Type B pancreatic cell (in vitro differentiated cells): ENCODE measurements around the gene BCKDHB. TPM values are rescaled to one million over a fixed set of nuclear protein-coding genes. Genes with fewer than 3 reads are reported as not detected.

Experiments
- DNase-seq: peaks from one replicate; pipeline ENCODE4 v3.0.0; 2021; ENCODE audit warnings: mixed read lengths; ENCODE audit not compliant: unreplicated experiment; ENCODE audit errors: extremely low spot score
- H3K27ac Mint-ChIP-seq: 2 replicates; pipeline ENCODE4 v1.8.0; 2021; ENCODE audit warnings: mild to moderate bottlenecking, mixed read lengths
- H3K27me3 Mint-ChIP-seq: 2 replicates; pipeline ENCODE4 v1.8.0; 2021; ENCODE audit warnings: mixed read lengths
- H3K36me3 Mint-ChIP-seq: 2 replicates; pipeline ENCODE4 v1.8.0; 2021; ENCODE audit warnings: mixed read lengths
- H3K4me1 Mint-ChIP-seq: one replicate; pipeline ENCODE4 v1.8.0; 2021; ENCODE audit warnings: mixed read lengths; ENCODE audit not compliant: unreplicated experiment
- H3K4me3 Mint-ChIP-seq: 2 replicates; pipeline ENCODE4 v1.8.0; 2021; ENCODE audit warnings: mild to moderate bottlenecking, mixed read lengths
- H3K9me3 Mint-ChIP-seq: 2 replicates; pipeline ENCODE4 v1.8.0; 2021; ENCODE audit warnings: mixed read lengths
- CTCF ChIP-seq: fragments of 200-600 bp; sonication (generic); conservative IDR thresholded peaks from 2 replicates; pipeline ENCODE4 v1.5.0; 2021; ENCODE audit warnings: antibody characterized with exemption, mild to moderate bottlenecking
- total RNA-seq: library from RNA; stranded (reverse); gene quantifications from 2 replicates; pipeline ENCODE4 v1.2.1, GENCODE V29; 2021; ENCODE audit warnings: low replicate concordance

BCKDHB gene
- total RNA-seq, 1 donor from 2014 or later = 33.2 TPM

GRCh38 chr6:80347101-80347500, 240.6 kb downstream of the BCKDHB start:
- H3K27ac Mint-ChIP-seq = no peak overlapping the region
- no peaks in the 10 kb centered on the region for H3K9me3 Mint-ChIP-seq
- H3K27me3 Mint-ChIP-seq = no peaks in the 10 kb centered on the region
- no peak for DNase-seq
- no peak for TF ChIP-seq CTCF
- H3K4me3 Mint-ChIP-seq = no peak overlapping the region
- H3K36me3 Mint-ChIP-seq = peaks cover 3% of the 10 kb centered on the region
- H3K4me1 Mint-ChIP-seq = no peaks in the 10 kb centered on the region

- Mint-ChIP-seq H3K27ac (no peak overlapping the region), H3K4me3 (no peak overlapping the region), H3K27me3 (no peaks in the 10 kb centered on the region), H3K9me3 (no peaks in the 10 kb centered on the region), H3K4me1 (no peaks in the 10 kb centered on the region), H3K36me3 (peaks cover 3% of the 10 kb centered on the region)
- no peak for TF ChIP-seq CTCF
- DNase-seq = no peak
These were observed 241.8 kb downstream of the BCKDHB start for GRCh38 chr6:80348263-80348662.

- Mint-ChIP-seq H3K36me3 (peaks cover 12% of the 10 kb centered on the region), H3K9me3 (no peaks in the 10 kb centered on the region), H3K4me3 (no peak overlapping the region), H3K27me3 (no peaks in the 10 kb centered on the region), H3K4me1 (no peaks in the 10 kb centered on the region), H3K27ac (no peak overlapping the region)
- TF ChIP-seq CTCF = no peak
- DNase-seq = no peak
These were observed 249.5 kb downstream of the BCKDHB start for GRCh38 chr6:80356000-80356399.

GRCh38 chr6:80356545-80356944, 250.1 kb downstream of the BCKDHB start:
- Mint-ChIP-seq H3K4me3 (no peak overlapping the region), H3K4me1 (no peaks in the 10 kb centered on the region), H3K9me3 (no peaks in the 10 kb centered on the region), H3K27ac (no peak overlapping the region), H3K36me3 (peaks cover 15% of the 10 kb centered on the region), H3K27me3 (no peaks in the 10 kb centered on the region)
- no peak for TF ChIP-seq CTCF
- no peak for DNase-seq

GRCh38 chr6:80357081-80357480, 250.6 kb downstream of the BCKDHB start:
- Mint-ChIP-seq H3K4me3 (no peak overlapping the region), H3K27me3 (no peaks in the 10 kb centered on the region), H3K27ac (no peak overlapping the region), H3K4me1 (no peaks in the 10 kb centered on the region), H3K36me3 (peaks cover 17% of the 10 kb centered on the region), H3K9me3 (no peaks in the 10 kb centered on the region)
- no peak for TF ChIP-seq CTCF
- no peak for DNase-seq

- Mint-ChIP-seq H3K4me3 (no peak overlapping the region), H3K27me3 (no peaks in the 10 kb centered on the region), H3K4me1 (no peaks in the 10 kb centered on the region), H3K36me3 (peaks cover 17% of the 10 kb centered on the region), H3K27ac (no peak overlapping the region), H3K9me3 (no peaks in the 10 kb centered on the region)
- no peak for TF ChIP-seq CTCF
- DNase-seq = no peak
These were observed 251.2 kb downstream of the BCKDHB start for GRCh38 chr6:80357674-80358073.
